ENCODE results near the gene NCF4. TPM values are rescaled to one million over a fixed set of nuclear protein-coding genes. Genes with fewer than 3 reads are reported as not detected.

Gene NCF4
- total RNA-seq, 1 experiment from 2014 or later = not detected

- Histone ChIP-seq H4K91ac (ENCODE audit: insufficient read length, low read depth, low read length) (no peak overlapping the region), H3K18ac (ENCODE audit: insufficient read length, low read depth, low read length) (no peak overlapping the region), H3K56ac (ENCODE audit: insufficient read length, low read depth, low read length) (no peak overlapping the region), H4K8ac (replicated peaks; ENCODE audit: insufficient read length, low read depth, low read length) (no peak overlapping the region), H2BK20ac (ENCODE audit: low read depth, low read length, poor library complexity, severe bottlenecking) (no peak overlapping the region), H2BK12ac (ENCODE audit: insufficient read length, low read depth, low read length) (no peak overlapping the region), H2AFZ (ENCODE audit: low read length) (no peak overlapping the region), H3K27me3 (ENCODE audit: insufficient read depth, low read length) (no peaks in the 10 kb centered on the region; the same call in 1 of the 2 replicates), H3K27ac (ENCODE audit: insufficient read length, low read depth, low read length) (no peak overlapping the region), H3K4ac (ENCODE audit: low read depth, low read length) (no peak overlapping the region), H3K4me1 (ENCODE audit: insufficient read depth, low read length) (no peaks in the 10 kb centered on the region), H4K5ac (ENCODE audit: insufficient read length, low read depth, low read length) (no peak overlapping the region), H2BK5ac (ENCODE audit: insufficient read length, low read length) (no peak overlapping the region), H2AK5ac (ENCODE audit: insufficient read length, low read length) (no peak overlapping the region), H3K9ac (ENCODE audit: extremely low read depth, insufficient read length, low read length) (no peak overlapping the region), H2BK120ac (ENCODE audit: low read depth, low read length, poor library complexity, severe bottlenecking) (no peak overlapping the region), H3K79me1 (ENCODE audit: insufficient read depth, low read depth, low read length, poor library complexity, severe bottlenecking) (no peaks in the 10 kb centered on the region), H2BK15ac (ENCODE audit: low read depth, low read length) (no peak overlapping the region), H3K79me2 (ENCODE audit: insufficient read depth, low read length) (no peaks in the 10 kb centered on the region), H3K14ac (ENCODE audit: insufficient read depth, low read length) (no peak overlapping the region), H3T11ph (ENCODE audit: low read length) (no peak overlapping the region), H3K23ac (ENCODE audit: insufficient read length, low read depth, low read length) (no peak overlapping the region), H3K4me2 (ENCODE audit: insufficient read depth, insufficient read length, low read length) (no peak overlapping the region), H3K9me3 (ENCODE audit: control insufficient read depth, low read depth, low read length) (no peaks in the 10 kb centered on the region), H3K23me2 (ENCODE audit: insufficient read length, low read depth, low read length, poor library complexity, severe bottlenecking) (no peaks in the 10 kb centered on the region), H4K20me1 (ENCODE audit: control insufficient read depth, insufficient read depth, insufficient read length) (no peaks in the 10 kb centered on the region)
- WGBS (ENCODE audit: extremely low coverage, insufficient read length, low lambda C conversion rate) = no CpG with 5 or more reads among the region's 3 CpGs
- Mint-ChIP-seq H3K27me3 (ENCODE audit: low read depth) (peaks cover 42% of the 10 kb centered on the region), H3K4me1 (peaks cover 4 to 5% of the 10 kb centered on the region in 2 experiments; a peak in 2 of 4 replicates), H3K9me3 (peaks cover 8 to 12% of the 10 kb centered on the region in 2 experiments; a peak in 3 of 5 replicates), H3K36me3 (ENCODE audit: insufficient read depth in 1 of 3, low read depth in 3 of 3) (no peaks in the 10 kb centered on the region), H3K27ac (no peak overlapping the region; a peak in 1 of 7 replicates), H3K4me3 (no peak overlapping the region; a peak in 1 of 5 replicates)
- DNase-seq = no peak
- TF ChIP-seq CTCF (conservative IDR thresholded peaks at IDR 0.05) = no peak
These were observed 11.3 kb downstream of the NCF4 start for GRCh38 chr22:36872084-36872483.
